Lung (tissue), 12 donors: ENCODE data around the gene RHOH. TPM values are rescaled to one million over a fixed set of nuclear protein-coding genes. Genes with fewer than 3 reads are reported as not detected.

ENCODE experiments used
- ATAC-seq: fragments of 200-7000 bp; cut with Tn5 transposase; one replicate; pipeline ENCODE4 v1.9.1; 2020; ENCODE audit warnings: moderate number of reproducible peaks; ENCODE audit not compliant: insufficient read depth, low FRiP score
- DNase-seq, 3 donors: peaks; one replicate each; pipeline ENCODE4 v3.0.0-alpha.2; 2013 to 2017
- H3K27ac ChIP-seq, 2 donors: one replicate each; pipeline ENCODE4 v1.5.1; 2013; ENCODE audit warnings: mild to moderate bottlenecking in 2 of 2, moderate library complexity in 2 of 2, control low read depth in 1 of 2, inconsistent platforms in 1 of 2, low read depth in 1 of 2, low read length in 1 of 2
- H3K27me3 ChIP-seq, 3 donors: one replicate each; pipeline ENCODE4 v1.5.1; 2013; ENCODE audit warnings: low read length in 2 of 3; ENCODE audit not compliant: control insufficient read depth in 3 of 3, insufficient read depth in 3 of 3
- H3K36me3 ChIP-seq, 4 donors: one replicate each; pipeline ENCODE4 v1.5.1; 2013; ENCODE audit warnings: low read length in 4 of 4, mild to moderate bottlenecking in 1 of 4, moderate library complexity in 1 of 4; ENCODE audit not compliant: control insufficient read depth in 4 of 4, insufficient read depth in 4 of 4
- H3K4me1 ChIP-seq, 5 donors: one replicate each; pipeline ENCODE4 v1.5.1; 2013; ENCODE audit warnings: low read length in 5 of 5, mild to moderate bottlenecking in 2 of 5, moderate library complexity in 1 of 5; ENCODE audit not compliant: control insufficient read depth in 5 of 5, insufficient read depth in 5 of 5
- H3K4me3 ChIP-seq: one replicate; pipeline ENCODE4 v1.5.1; 2013; ENCODE audit warnings: mild to moderate bottlenecking, control low read depth, moderate library complexity
- H3K9ac ChIP-seq, 2 donors: one replicate each; pipeline ENCODE4 v1.5.1; 2013; ENCODE audit warnings: low read length in 2 of 2, control low read depth in 1 of 2; ENCODE audit not compliant: insufficient read depth in 1 of 2
- H3K9me3 ChIP-seq, 4 donors: one replicate each; pipeline ENCODE4 v1.5.1; 2013; ENCODE audit warnings: low read length in 3 of 4, mild to moderate bottlenecking in 1 of 4, moderate library complexity in 1 of 4; ENCODE audit not compliant: control insufficient read depth in 4 of 4, insufficient read depth in 3 of 4
- CTCF ChIP-seq: IDR thresholded peaks from 2 replicates; pipeline ENCODE4 v1.5.1; 2012; ENCODE audit warnings: mild to moderate bottlenecking; ENCODE audit errors: control extremely low read depth, extremely low read depth
- WGBS, 2 donors: extraction: QIAGEN DNeasy Blood & Tissue Kit; methylation state at CpG; one replicate each; pipeline ENCODE4 v1.1.7; 2013; 5-methylcytosine and 5-hydroxymethylcytosine counted together
- polyA plus RNA-seq, 2 donors: library from polyadenylated mRNA; stranded (reverse); fragments of 200-250 nt; gene quantifications; one replicate each; pipeline ENCODE4 v1.2.1, GENCODE V29; 2013
- total RNA-seq, 2 donors: library from RNA; depleted of rRNA in 1 of 2; stranded (reverse); fragments of >200 nt in 1 of 2; gene quantifications; one replicate each; pipeline ENCODE4 v1.2.1, GENCODE V29; 2014 to 2021
- donor health status: control.
- donor health status: control.
- donor health status: Bipolar disorder and iron deficiency.
- donor health status: healthy.
- donor health status: DM: yes; HTN: yes; CAD: no.

RHOH gene
- total and polyA plus RNA-seq, 4 donors: 1.2 to 35.8 (median 10.6) TPM

DNA sequence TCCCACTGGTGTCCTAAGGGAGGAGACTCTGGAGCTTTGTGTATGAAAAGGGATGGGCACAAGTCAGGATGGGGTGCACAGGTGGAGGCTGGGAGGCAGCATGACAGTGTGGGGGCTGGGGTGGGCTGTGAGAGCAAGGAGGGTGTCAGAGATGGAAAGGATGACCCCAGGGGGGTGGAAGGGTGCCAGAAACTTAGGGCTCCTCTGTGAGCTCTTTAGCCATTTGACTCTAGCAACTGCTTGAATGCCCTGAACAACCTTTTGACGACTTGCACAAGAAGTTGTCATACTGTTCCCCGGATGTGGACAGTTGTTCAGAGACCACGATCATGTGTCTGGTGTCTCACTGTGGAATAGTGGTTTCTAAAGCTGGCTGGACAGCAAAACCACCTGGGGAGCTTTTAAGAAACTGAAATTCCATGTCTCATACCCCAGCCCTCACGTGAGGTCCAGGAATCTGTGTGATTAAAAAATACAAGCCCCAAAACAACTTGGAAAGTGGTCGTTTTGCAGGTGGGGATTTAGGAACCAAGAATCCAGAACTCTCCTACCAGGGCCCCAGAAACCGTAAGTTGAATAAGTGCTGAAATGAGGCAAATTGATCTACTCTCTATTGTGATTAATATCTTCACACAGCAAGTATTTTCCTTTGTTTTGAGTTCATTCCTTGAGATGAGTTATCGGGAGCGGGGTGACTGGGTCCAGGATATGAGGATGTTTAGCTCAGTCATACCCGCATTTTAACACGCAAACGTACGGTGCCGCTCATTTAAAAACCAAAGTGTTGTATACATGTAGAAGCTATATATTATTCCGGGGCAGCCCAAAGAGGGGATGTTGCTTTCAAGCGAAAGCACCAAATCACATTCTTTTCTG, 3.4 kb downstream of the RHOH start:
- no peaks in the 10 kb centered on the region for H3K36me3 ChIP-seq
- WGBS, 2 donors: 36 to 61% methylated on average over 15 of the region's 15 CpGs
- TF ChIP-seq CTCF: no peak
- ATAC-seq (peak; percentile 28), DNase-seq (no peak)
- H3K9ac ChIP-seq: no peak overlapping the region
- H3K27me3 ChIP-seq: no peaks in the 10 kb centered on the region
- no peaks in the 10 kb centered on the region for H3K4me1 ChIP-seq
- H3K27ac ChIP-seq: peak overlapping the region in 1 of 2 donors; percentile 62
- peaks cover 0 to 3% (median 0%) of the 10 kb centered on the region in 4 donors for H3K9me3 ChIP-seq
- H3K4me3 ChIP-seq: no peak overlapping the region

DNA sequence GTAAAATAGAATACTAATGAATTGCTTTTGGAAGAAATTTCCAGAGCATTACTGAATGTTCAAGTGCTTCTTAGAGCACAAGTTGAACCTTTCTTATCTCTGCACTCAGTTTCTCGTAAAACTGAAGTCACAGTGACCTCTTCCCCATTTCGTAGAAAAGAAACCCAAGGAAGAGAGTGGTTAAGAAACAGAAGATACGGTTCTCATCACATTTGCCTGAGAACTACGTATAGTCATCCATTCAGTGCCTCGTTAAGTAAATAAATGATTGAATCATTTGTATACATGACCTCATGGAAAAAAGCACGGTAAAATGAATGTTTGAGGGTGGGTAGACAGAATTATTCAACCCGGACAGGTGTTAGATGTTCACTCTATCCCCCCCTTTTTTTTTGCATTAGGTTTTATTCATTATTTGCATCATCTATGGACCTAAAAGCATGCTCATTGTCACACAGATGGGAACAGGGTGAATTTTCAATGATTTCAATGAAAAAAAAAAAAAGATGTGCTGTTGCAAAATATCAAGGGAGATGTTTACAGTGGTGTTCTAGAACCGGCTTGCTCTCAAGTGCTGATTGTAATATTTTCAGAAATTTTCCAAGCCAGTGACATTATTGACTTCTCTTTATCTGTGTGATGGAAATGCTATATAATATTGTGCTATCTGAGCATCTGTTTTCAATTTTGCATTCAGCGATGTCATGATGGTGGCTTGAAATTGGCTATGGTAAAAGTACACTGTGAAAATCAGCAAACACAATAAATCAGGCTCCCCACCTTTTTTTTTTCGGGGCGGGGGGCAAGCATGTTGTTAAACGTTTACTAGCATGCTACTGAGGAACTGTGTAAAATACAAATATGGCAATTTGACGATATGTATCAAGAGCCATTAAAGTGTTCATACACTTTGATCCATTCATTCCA, 4.3 kb downstream of the RHOH start:
- no peaks in the 10 kb centered on the region for H3K4me1 ChIP-seq
- no peak for ATAC-seq
- no peaks in the 10 kb centered on the region for H3K9me3 ChIP-seq
- H3K4me3 ChIP-seq: no peak overlapping the region
- DNase-seq: no peak
- H3K9ac ChIP-seq: no peak overlapping the region
- H3K36me3 ChIP-seq: no peaks in the 10 kb centered on the region
- H3K27me3 ChIP-seq: no peaks in the 10 kb centered on the region
- TF ChIP-seq CTCF: no peak
- 45 to 52% methylated on average over 13 of the region's 13 CpGs for whole genome bisulfite sequencing, 2 donors
- no peak overlapping the region for H3K27ac ChIP-seq

DNA sequence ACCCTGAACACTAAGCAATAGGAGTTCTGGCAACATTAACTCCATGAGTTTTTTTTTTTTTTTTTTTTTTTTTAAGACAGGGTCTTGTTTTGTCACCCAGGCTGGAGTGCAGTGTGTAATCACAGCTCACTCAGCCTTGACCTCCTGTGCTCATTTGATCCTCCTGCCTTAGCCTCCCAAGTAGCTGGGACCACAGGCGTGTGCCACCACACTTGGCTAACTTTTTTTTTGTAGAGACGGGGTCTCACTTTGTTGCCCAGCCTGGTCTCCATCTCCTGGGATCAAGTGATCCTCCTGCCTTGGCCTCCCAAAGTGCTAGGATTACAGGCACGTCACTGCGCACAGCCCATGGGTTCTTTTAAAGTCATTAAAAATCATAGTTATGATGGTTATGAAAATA, 5.1 kb downstream of the RHOH start:
- no peaks in the 10 kb centered on the region for H3K27me3 ChIP-seq
- no peak overlapping the region for H3K9ac ChIP-seq
- no peak for ATAC-seq
- H3K9me3 ChIP-seq: no peaks in the 10 kb centered on the region
- DNase-seq: no peak
- H3K4me1 ChIP-seq: no peaks in the 10 kb centered on the region
- TF ChIP-seq CTCF: no peak
- WGBS, 2 donors: 95 to 96% methylated on average over 4 of the region's 4 CpGs
- no peaks in the 10 kb centered on the region for H3K36me3 ChIP-seq
- no peak overlapping the region for H3K27ac ChIP-seq
- H3K4me3 ChIP-seq: no peak overlapping the region
